Fibroblast of lung (primary cell): ENCODE data around the gene UGP2. TPM values are rescaled to one million over a fixed set of nuclear protein-coding genes. Genes with fewer than 3 reads are reported as not detected.
A peak's percentile ranks its signal among the peaks of the same experiment; 100 is the strongest.

Source experiments
- DNase-seq, 2 donors: peaks; one replicate each; pipeline versions ENCODE4 v3.0.0 to v3.0.0-alpha.2; 2010; ENCODE audit warnings: low read depth in 2 of 2
- H2AFZ ChIP-seq: 2 replicates; pipeline ENCODE4 v1.5.1; 2012; ENCODE audit warnings: low read length, control low read depth, inconsistent platforms
- H3K27ac ChIP-seq: 2 replicates; pipeline ENCODE4 v1.5.1; 2011; ENCODE audit warnings: low read length, control low read depth; ENCODE audit not compliant: insufficient read depth
- H3K27me3 ChIP-seq: 2 replicates; pipeline ENCODE4 v1.5.1; 2011; ENCODE audit warnings: mild to moderate bottlenecking, low read length; ENCODE audit not compliant: control insufficient read depth, insufficient read depth
- H3K36me3 ChIP-seq: 2 replicates; pipeline ENCODE4 v1.5.1; 2011; ENCODE audit warnings: low read length; ENCODE audit not compliant: control insufficient read depth, insufficient read depth
- H3K4me1 ChIP-seq: 2 replicates; pipeline ENCODE4 v1.5.1; 2011; ENCODE audit warnings: low read length; ENCODE audit not compliant: control insufficient read depth, insufficient read depth; ENCODE audit errors: extremely low read depth
- H3K4me2 ChIP-seq: 2 replicates; pipeline ENCODE4 v1.5.1; 2011; ENCODE audit warnings: low read length, control low read depth; ENCODE audit not compliant: insufficient read depth; ENCODE audit errors: extremely low read depth
- H3K4me3 ChIP-seq, 4 experiments: fragments of 200-600 bp in 1 of 4; sonication (generic) in 1 of 4; replicated peaks in 1 of 4; 2 replicates each; pipeline ENCODE4 v1.5.1; 2011 to 2016; ENCODE audit warnings: low read length in 4 of 4, low read depth in 3 of 4, mild to moderate bottlenecking in 3 of 4, control low read depth in 2 of 4, inconsistent platforms in 1 of 4, mixed read lengths in 1 of 4; ENCODE audit not compliant: insufficient read depth in 1 of 4; ENCODE audit errors: control extremely low read depth in 1 of 4
- H3K79me2 ChIP-seq: 2 replicates; pipeline ENCODE4 v1.5.1; 2012; ENCODE audit warnings: mild to moderate bottlenecking, low read length, inconsistent platforms; ENCODE audit not compliant: control insufficient read depth, insufficient read depth
- H3K9ac ChIP-seq: 2 replicates; pipeline ENCODE4 v1.5.1; 2011; ENCODE audit warnings: mild to moderate bottlenecking, low read length, control low read depth; ENCODE audit not compliant: insufficient read depth
- H3K9me3 ChIP-seq: 2 replicates; pipeline ENCODE4 v1.5.1; 2012; ENCODE audit warnings: low read depth, low read length; ENCODE audit not compliant: control insufficient read depth, insufficient read depth
- H4K20me1 ChIP-seq: 2 replicates; pipeline ENCODE4 v1.5.1; 2011; ENCODE audit warnings: low read length; ENCODE audit not compliant: control insufficient read depth, insufficient read depth; ENCODE audit errors: extremely low read depth
- EZH2 ChIP-seq: IDR thresholded peaks from 2 replicates; pipeline ENCODE4 v1.5.1; 2012; ENCODE audit warnings: low read length, control low read depth, mild to moderate bottlenecking; ENCODE audit errors: missing control alignments
- polyA plus RNA-seq, 2 donors: library from polyadenylated mRNA; depleted of rRNA in 1 of 2; stranded (reverse) in 1 of 2; unstranded in 1 of 2; fragments of >200 nt; gene quantifications; 2 replicates each; pipeline ENCODE4 v1.2.1, GENCODE V29; 2011 to 2012; ENCODE audit warnings: missing spikeins in 1 of 2
- total RNA-seq: library from RNA; depleted of rRNA; stranded (reverse); fragments of >200 nt; gene quantifications from 2 replicates; pipeline ENCODE4 v1.2.1, GENCODE V29; 2014
- TF ChIP-seq, protein P1 (sequence below), 2 donors: IDR thresholded peaks in 1 of 2; conservative IDR thresholded peaks in 1 of 2; 1 replicate in 1 of 2; 2 replicates in 1 of 2; pipeline ENCODE4 v1.5.1; 2011 to 2012; ENCODE audit warnings: low read length in 2 of 2, control low read depth in 1 of 2, inconsistent platforms in 1 of 2, low read depth in 1 of 2, mild to moderate bottlenecking in 1 of 2

The UGP2 gene
- total and polyA plus RNA-seq, 2 donors (not counting 1 experiment from before 2014, with no cell fraction given), result 77.8 to 180 TPM

DNA sequence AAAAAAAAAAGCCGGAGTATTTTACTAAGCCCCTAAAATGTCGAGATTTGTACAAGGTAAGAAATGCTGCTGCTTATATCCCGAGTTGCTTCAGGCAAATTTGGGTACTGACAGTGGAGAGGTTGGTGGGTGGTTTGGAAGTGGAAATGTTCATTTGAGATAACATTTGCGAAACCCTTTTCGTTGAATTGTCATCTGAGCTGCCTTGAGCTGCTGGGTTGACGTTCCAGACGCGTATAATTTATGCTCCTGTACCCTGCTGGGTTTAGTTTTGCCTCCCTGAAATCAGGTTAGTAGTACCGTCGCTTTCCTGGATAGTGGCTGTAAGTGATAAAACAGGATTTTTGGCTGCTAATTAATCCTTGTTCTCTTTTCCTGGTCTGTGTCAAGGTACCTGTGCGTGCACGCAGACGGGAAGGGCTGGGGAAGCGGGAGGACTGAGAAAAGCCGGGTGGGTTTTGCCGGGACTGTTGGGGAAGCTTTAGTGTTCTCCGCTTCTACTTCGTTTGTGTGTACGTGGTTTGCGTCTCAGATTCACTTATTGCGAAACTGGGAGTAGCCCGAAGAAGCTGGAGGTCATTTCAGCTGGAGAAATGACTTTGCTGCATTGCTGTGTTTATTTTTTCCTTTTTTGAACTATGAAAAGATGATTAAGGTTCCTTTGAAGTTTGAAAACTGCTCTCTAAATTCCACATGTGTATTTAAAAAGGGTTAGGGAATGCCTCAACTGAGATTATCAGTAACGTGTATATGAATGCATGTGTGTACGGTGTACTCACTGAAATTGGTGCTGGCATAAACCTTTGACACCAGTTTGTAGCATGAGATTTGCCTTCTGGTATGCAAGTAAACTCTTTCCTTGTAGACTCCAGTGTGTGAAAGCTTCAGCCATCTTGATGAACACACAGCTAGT lies 709 bp downstream of the UGP2 start:
- peak overlapping the region; percentile 97 for H3K27ac ChIP-seq
- H3K4me2 ChIP-seq, result peak overlapping the region; percentile 85
- H3K9me3 ChIP-seq, result no peaks in the 10 kb centered on the region
- peak overlapping the region; percentile 94 for H3K9ac ChIP-seq
- peak overlapping the region; percentile 27 for H2AFZ ChIP-seq
- peak; percentile 65 to 93 for DNase-seq
- peaks cover 52% of the 10 kb centered on the region for H3K79me2 ChIP-seq
- no peaks in the 10 kb centered on the region for H4K20me1 ChIP-seq
- H3K27me3 ChIP-seq, result no peaks in the 10 kb centered on the region
- H3K4me3 ChIP-seq, result peak overlapping the region; percentile 70 to 95 (median 93)
- TF ChIP-seq, protein P1, sequence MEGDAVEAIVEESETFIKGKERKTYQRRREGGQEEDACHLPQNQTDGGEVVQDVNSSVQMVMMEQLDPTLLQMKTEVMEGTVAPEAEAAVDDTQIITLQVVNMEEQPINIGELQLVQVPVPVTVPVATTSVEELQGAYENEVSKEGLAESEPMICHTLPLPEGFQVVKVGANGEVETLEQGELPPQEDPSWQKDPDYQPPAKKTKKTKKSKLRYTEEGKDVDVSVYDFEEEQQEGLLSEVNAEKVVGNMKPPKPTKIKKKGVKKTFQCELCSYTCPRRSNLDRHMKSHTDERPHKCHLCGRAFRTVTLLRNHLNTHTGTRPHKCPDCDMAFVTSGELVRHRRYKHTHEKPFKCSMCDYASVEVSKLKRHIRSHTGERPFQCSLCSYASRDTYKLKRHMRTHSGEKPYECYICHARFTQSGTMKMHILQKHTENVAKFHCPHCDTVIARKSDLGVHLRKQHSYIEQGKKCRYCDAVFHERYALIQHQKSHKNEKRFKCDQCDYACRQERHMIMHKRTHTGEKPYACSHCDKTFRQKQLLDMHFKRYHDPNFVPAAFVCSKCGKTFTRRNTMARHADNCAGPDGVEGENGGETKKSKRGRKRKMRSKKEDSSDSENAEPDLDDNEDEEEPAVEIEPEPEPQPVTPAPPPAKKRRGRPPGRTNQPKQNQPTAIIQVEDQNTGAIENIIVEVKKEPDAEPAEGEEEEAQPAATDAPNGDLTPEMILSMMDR (conservative IDR thresholded peaks at IDR 0.05 in 1 of 2, IDR thresholded peaks at IDR 0.05 in 1 of 2; ENCODE audit: low read depth in 1 of 2, low read length in 2 of 2), result no peak
- no peak for TF ChIP-seq EZH2
- no peaks in the 10 kb centered on the region for H3K4me1 ChIP-seq
- no peaks in the 10 kb centered on the region for H3K36me3 ChIP-seq

DNA sequence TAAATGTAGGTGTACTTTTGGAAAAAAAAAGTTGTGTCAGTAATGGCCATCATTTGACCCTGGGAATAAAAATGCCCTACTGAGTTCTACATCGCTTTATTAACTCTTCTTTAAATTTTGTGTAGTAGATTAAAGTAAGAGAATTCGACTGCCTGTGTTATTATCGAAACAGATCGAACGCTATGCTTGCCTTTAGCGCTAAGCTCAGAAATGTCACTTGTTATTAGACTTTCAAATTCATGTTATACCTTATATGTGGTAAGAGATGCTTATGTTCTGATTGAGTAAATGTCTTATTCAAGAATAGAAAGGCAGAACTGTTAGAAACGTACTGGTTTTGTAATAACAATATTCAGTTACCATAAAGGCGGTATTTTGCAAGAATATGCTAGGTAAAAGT lies 1.4 kb downstream of the UGP2 start:
- Histone ChIP-seq H3K9me3 (no peaks in the 10 kb centered on the region), H3K27me3 (no peaks in the 10 kb centered on the region), H4K20me1 (no peaks in the 10 kb centered on the region), H3K27ac (peak overlapping the region; percentile 97), H3K4me1 (no peaks in the 10 kb centered on the region), H3K4me2 (peak overlapping the region; percentile 85), H3K36me3 (no peaks in the 10 kb centered on the region), H3K9ac (peak overlapping the region; percentile 57), H2AFZ (no peak overlapping the region), H3K79me2 (peaks cover 59% of the 10 kb centered on the region), H3K4me3 (peak overlapping the region; percentile 70 to 95 (median 93))
- no peak for DNase-seq
- TF ChIP-seq, protein P1 (conservative IDR thresholded peaks at IDR 0.05 in 1 of 2, IDR thresholded peaks at IDR 0.05 in 1 of 2; ENCODE audit: low read depth in 1 of 2, low read length in 2 of 2), result no peak
- TF ChIP-seq EZH2, result no peak

DNA sequence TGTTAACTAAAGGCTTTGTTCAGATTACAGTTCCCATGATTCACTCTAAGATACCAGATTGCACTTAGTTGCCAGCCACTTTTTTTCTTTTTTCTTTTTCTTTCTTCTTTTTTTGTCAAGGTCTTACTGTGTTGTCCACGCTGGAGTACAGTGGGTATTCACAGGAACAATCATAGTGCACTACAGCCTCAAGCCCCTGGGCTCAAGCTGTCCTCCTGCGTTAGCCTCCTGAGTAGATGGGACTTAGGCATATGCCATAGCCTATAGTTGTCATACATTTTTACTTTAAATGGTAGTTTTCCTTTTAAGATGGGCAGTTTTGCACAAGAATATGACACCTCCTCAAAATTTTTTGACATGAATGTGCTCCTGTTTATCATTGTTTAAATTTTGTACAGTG lies 2.1 kb downstream of the UGP2 start:
- DNase-seq, result no peak
- H2AFZ ChIP-seq, result no peak overlapping the region
- no peak overlapping the region for H3K9ac ChIP-seq
- TF ChIP-seq, protein P1 (conservative IDR thresholded peaks at IDR 0.05 in 1 of 2, IDR thresholded peaks at IDR 0.05 in 1 of 2; ENCODE audit: low read depth in 1 of 2, low read length in 2 of 2), result no peak
- no peak for TF ChIP-seq EZH2
- H3K27me3 ChIP-seq, result no peaks in the 10 kb centered on the region
- H3K27ac ChIP-seq, result no peak overlapping the region
- H4K20me1 ChIP-seq, result no peaks in the 10 kb centered on the region
- no peaks in the 10 kb centered on the region for H3K9me3 ChIP-seq
- peaks cover 65% of the 10 kb centered on the region for H3K79me2 ChIP-seq
- H3K4me2 ChIP-seq, result peak overlapping the region; percentile 85
- no peaks in the 10 kb centered on the region for H3K36me3 ChIP-seq
- H3K4me3 ChIP-seq, result peak overlapping the region; percentile 32 to 95 (median 80)
- peaks cover 2% of the 10 kb centered on the region for H3K4me1 ChIP-seq
